ENCODE data around the gene FGF8. TPM values are rescaled to one million over a fixed set of nuclear protein-coding genes. Genes with fewer than 3 reads are reported as not detected.
A peak's percentile ranks its signal among the peaks of the same experiment; 100 is the strongest.

Gene FGF8
- total and polyA plus RNA-seq, 2 of the 8 experiments (the other 6 are each of a cell fraction or from before 2014, with no cell fraction given): 1.1 to 3.9 TPM

DNA sequence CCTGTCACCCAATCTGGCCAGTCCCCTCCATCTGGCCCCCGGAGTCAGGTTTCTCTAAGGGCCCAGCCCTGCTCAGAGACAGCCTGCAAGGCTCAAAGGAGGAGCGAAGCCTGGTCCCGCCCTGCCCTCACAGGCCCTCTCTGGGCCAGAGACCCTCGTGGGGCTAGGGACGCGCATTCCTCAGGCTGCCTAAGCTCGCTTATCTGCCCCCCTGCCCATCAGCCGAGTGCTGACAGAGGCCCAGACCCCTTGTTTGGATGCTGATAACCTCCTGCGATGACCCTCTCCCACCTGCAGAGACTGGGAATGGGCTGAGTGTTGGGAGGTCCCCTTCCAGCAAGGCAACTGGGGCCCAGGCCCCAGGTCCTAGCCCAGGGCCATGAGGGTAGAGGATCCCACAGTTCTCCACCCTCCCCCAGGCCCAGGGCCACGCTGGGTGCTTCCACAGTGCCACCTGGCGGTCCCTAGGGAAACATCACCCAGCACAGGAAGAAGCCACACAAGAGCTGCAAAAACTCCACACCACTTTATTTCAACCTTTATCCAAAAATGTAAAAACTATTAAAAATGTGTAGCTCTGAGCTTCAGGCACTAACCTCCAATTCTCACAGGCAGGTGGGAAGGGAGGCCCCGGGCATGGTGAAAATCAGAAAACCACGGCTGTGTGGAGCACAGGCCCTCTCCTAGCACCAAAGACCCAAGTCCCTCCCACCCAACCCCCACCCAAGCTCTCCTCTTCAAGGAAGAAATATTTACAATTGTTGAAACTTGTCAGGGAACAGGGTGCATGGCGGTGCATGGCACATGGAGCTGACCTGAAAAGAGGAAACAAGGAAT, 5.1 kb upstream of the FGF8 start:
- DNase-seq (ENCODE audit: low read depth in 1 of 2, low spot score in 2 of 2) (peak in 1 of 2 experiments; percentile 88), FAIRE-seq (peak; percentile 76)
- peaks cover 2 to 5% (median 4%) of the 10 kb centered on the region in 4 experiments; a peak in 6 of 8 replicates for H3K36me3 ChIP-seq (ENCODE audit: control insufficient read depth in 2 of 4, insufficient read depth in 4 of 4, low read length in 3 of 4)
- H4K5ac ChIP-seq (ENCODE audit: insufficient read length, low read depth, low read length): no peak overlapping the region
- ChIA-PET CTCF (ENCODE audit: partially characterized antibody) (interaction anchor here (0.6 to 9.8 kb wide), 72 partner anchors 9 to 567 kb away, joined by 3 to 246 read pairs (median 5); partner anchors contain the start of genes DPCD, FBXW4, KCNIP2 and OGA), POLR2A (ENCODE audit: partially characterized antibody) (interaction anchor here (0.8 to 9.1 kb wide), 11 partner anchors 12 to 188 kb away, joined by 3 to 66 read pairs (median 4); partner anchors contain the start of gene OGA)
- H3K14ac ChIP-seq (ENCODE audit: insufficient read length): no peak overlapping the region
- H4K20me1 ChIP-seq (replicated peaks in 1 of 2; ENCODE audit: control insufficient read depth in 1 of 2, insufficient read depth in 2 of 2, low read length in 2 of 2): peaks cover 15 to 29% of the 10 kb centered on the region in 2 experiments
- H3K23ac ChIP-seq (ENCODE audit: insufficient read length): no peak overlapping the region
- no peak overlapping the region for H3K9ac ChIP-seq (replicated peaks in 1 of 4; ENCODE audit: extremely low read depth in 1 of 4, low read depth in 3 of 4, low read length in 3 of 4)
- H3K79me1 ChIP-seq (ENCODE audit: low read depth, low read length): peaks cover 7% of the 10 kb centered on the region
- H3K79me2 ChIP-seq (ENCODE audit: control insufficient read depth in 1 of 2, insufficient read depth in 2 of 2, low read length in 2 of 2): peaks cover 0 to 8% of the 10 kb centered on the region in 2 experiments; a peak in 1 of 4 replicates
- H3K9me3 ChIP-seq (ENCODE audit: insufficient read depth in 2 of 2, low read depth in 1 of 2, low read length in 1 of 2): no peaks in the 10 kb centered on the region
- peak overlapping the region; percentile 78 to 95; a peak in 2 of 4 replicates for H3K4me2 ChIP-seq (ENCODE audit: insufficient read depth in 1 of 2, low read depth in 2 of 2, low read length in 2 of 2)
- no peak overlapping the region for H2BK12ac ChIP-seq (ENCODE audit: low read depth, low read length)
- no peak overlapping the region for H4K91ac ChIP-seq (replicated peaks; ENCODE audit: insufficient read length, low read length)
- H3K18ac ChIP-seq (ENCODE audit: extremely low read depth, low read length): no peak overlapping the region
- no peak overlapping the region for H2AFZ ChIP-seq (ENCODE audit: low read length)
- H2BK20ac ChIP-seq (ENCODE audit: low read length): no peak overlapping the region
- H2AK5ac ChIP-seq (ENCODE audit: low read depth, low read length): no peak overlapping the region
- peaks cover 34% of the 10 kb centered on the region for H3K23me2 ChIP-seq (ENCODE audit: low read depth, low read length)
- peaks cover 23 to 37% (median 31%) of the 10 kb centered on the region in 4 experiments for H3K27me3 ChIP-seq (replicated peaks in 1 of 4; ENCODE audit: control insufficient read depth in 3 of 4, extremely low read depth in 1 of 4, insufficient read depth in 3 of 4, low read length in 3 of 4)
- H3K27ac ChIP-seq (ENCODE audit: low read depth, low read length): no peak overlapping the region
- H3K56ac ChIP-seq (replicated peaks; ENCODE audit: insufficient read length, low read depth, low read length): no peak overlapping the region
- H2BK5ac ChIP-seq (ENCODE audit: low read depth, low read length): peak overlapping the region; percentile 44; the same call in 1 of the 2 replicates
- peaks cover 4 to 36% (median 20%) of the 10 kb centered on the region in 4 experiments for H3K4me1 ChIP-seq (replicated peaks in 1 of 4; ENCODE audit: control insufficient read depth in 3 of 4, insufficient read depth in 4 of 4, low read length in 3 of 4)
- no peak overlapping the region; a peak in 1 of 8 replicates for H3K4me3 ChIP-seq (ENCODE audit: extremely low read depth in 1 of 4, insufficient read depth in 2 of 4, low read depth in 3 of 4, low read length in 4 of 4)
- no peak overlapping the region for H2BK15ac ChIP-seq (ENCODE audit: low read length)
- 54% methylated on average over 14 of the region's 14 CpGs; no CpG with 5 or more reads in 1 of the 2 experiments for whole genome bisulfite sequencing, 2 experiments (ENCODE audit: extremely low coverage in 1 of 2, insufficient coverage in 1 of 2, insufficient read length in 1 of 2, insufficient replicate concordance in 2 of 2, low coverage in 1 of 2, low lambda C conversion rate in 2 of 2, missing lambda C conversion rate in 1 of 2)
- H4K8ac ChIP-seq (ENCODE audit: extremely low read depth, insufficient read depth, low read length): no peak overlapping the region
- H2BK120ac ChIP-seq (replicated peaks; ENCODE audit: low read depth, low read length): no peak overlapping the region
- H3K4ac ChIP-seq (replicated peaks; ENCODE audit: insufficient read length, low read depth, low read length): no peak overlapping the region
- TF ChIP-seq, protein P1, sequence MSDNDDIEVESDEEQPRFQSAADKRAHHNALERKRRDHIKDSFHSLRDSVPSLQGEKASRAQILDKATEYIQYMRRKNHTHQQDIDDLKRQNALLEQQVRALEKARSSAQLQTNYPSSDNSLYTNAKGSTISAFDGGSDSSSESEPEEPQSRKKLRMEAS (IDR thresholded peaks at IDR 0.05): peak; percentile 48; the same call in 1 of the 2 replicates
- TF ChIP-seq, protein P2, sequence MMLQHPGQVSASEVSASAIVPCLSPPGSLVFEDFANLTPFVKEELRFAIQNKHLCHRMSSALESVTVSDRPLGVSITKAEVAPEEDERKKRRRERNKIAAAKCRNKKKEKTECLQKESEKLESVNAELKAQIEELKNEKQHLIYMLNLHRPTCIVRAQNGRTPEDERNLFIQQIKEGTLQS (IDR thresholded peaks at IDR 0.05; ENCODE audit: insufficient read depth, low read depth, low read length): no peak
- TF ChIP-seq JUN (IDR thresholded peaks at IDR 0.05; ENCODE audit: low read depth, low read length): no peak
- TF ChIP-seq SIRT6 (IDR thresholded peaks at IDR 0.05; ENCODE audit: low read length): no peak
- peak in 1 of 2 experiments; percentile 40; a peak in 1 of 4 replicates for TF ChIP-seq SIN3A (conservative IDR thresholded peaks at IDR 0.05 in 1 of 2, IDR thresholded peaks at IDR 0.05 in 1 of 2; ENCODE audit: low read depth in 1 of 2, low read length in 2 of 2)
- TF ChIP-seq RAD21 (IDR thresholded peaks at IDR 0.05 in 1 of 2, conservative IDR thresholded peaks at IDR 0.05 in 1 of 2; ENCODE audit: low read depth in 2 of 2, low read length in 2 of 2): peak; percentile 89 to 92
- TF ChIP-seq ZNF274 (IDR thresholded peaks at IDR 0.05; ENCODE audit: borderline replicate concordance, extremely low read depth, low read length): no peak
- TF ChIP-seq TEAD4 (IDR thresholded peaks at IDR 0.05; ENCODE audit: low read depth, low read length): no peak
- no peak for TF ChIP-seq HDAC6 (IDR thresholded peaks at IDR 0.05; ENCODE audit: low read depth, low read length)

Data from H1 (cell line).